Measurements from ENCODE around the gene SH2D4B. TPM values are rescaled to one million over a fixed set of nuclear protein-coding genes. Genes with fewer than 3 reads are reported as not detected.
"Not testable (repeated sequence)": the region's sequence is repeated elsewhere in the genome, so short reads cannot be mapped to it uniquely, and the experiment has no call there.

SH2D4B gene
- polyA plus RNA-seq, 1 experiment, result not detected

DNA sequence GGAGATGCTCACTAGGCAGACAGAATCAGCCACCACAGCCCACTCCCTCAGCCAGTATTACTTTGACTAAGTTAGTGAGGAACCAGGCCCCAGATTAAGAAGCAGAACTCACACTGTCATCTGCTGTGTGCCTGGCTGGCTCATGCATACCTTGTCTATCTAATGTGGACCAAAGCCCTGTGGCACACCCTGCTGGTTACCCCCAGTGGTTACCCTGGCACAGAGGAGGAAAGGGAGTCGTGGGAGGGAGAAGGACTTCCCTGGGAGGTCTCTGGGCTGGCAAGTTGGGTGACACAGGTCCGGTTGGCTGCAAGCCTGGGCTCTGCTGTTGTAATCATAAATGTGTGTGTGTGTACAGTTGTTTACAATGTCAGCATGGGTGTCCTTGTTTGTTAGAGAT, 7.5 kb upstream of the SH2D4B start:
- POLR2A ChIA-PET, result no interaction called here
- DNase-seq (ENCODE audit: low read depth), result no peak
- TF ChIP-seq, protein P1, sequence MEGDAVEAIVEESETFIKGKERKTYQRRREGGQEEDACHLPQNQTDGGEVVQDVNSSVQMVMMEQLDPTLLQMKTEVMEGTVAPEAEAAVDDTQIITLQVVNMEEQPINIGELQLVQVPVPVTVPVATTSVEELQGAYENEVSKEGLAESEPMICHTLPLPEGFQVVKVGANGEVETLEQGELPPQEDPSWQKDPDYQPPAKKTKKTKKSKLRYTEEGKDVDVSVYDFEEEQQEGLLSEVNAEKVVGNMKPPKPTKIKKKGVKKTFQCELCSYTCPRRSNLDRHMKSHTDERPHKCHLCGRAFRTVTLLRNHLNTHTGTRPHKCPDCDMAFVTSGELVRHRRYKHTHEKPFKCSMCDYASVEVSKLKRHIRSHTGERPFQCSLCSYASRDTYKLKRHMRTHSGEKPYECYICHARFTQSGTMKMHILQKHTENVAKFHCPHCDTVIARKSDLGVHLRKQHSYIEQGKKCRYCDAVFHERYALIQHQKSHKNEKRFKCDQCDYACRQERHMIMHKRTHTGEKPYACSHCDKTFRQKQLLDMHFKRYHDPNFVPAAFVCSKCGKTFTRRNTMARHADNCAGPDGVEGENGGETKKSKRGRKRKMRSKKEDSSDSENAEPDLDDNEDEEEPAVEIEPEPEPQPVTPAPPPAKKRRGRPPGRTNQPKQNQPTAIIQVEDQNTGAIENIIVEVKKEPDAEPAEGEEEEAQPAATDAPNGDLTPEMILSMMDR (IDR thresholded peaks at IDR 0.05; ENCODE audit: insufficient read depth, low read depth, low read length), result peak; percentile 29; the same call in 1 of the 2 replicates
- no peak overlapping the region for H3K4me3 ChIP-seq (ENCODE audit: low read depth, low read length)
- no peaks in the 10 kb centered on the region for H3K27me3 ChIP-seq (ENCODE audit: control insufficient read depth, insufficient read depth, low read length)
- H3K36me3 ChIP-seq (ENCODE audit: control insufficient read depth, insufficient read depth, low read length), result no peaks in the 10 kb centered on the region
- CTCF ChIA-PET, result no interaction called here

DNA sequence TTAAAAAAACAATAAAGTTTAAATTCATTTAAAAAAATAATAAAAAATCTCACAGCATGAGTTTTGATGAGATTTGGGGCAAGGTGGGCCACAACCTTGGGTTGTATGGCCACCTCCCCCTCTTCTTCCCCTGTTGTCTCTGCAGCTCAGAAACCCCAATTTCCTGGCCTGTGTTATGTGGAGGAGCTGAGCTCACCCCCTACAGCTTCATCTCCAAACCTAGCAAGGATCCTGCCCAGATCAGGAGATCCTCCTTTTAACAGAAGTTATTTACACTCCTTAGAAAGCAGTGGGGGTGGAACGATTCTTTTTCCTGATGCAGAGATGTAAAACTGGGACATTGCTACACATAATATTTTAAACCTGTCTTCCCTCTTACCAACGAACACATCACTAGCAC, 6.9 kb upstream of the SH2D4B start:
- ChIA-PET CTCF (interaction anchor here (1.4 kb wide), 1 partner anchor 87 kb away, joined by 3 read pairs; no protein-coding TSS in a partner anchor), POLR2A (no interaction called here)
- Histone ChIP-seq H3K27me3 (ENCODE audit: control insufficient read depth, insufficient read depth, low read length) (no peaks in the 10 kb centered on the region), H3K4me3 (ENCODE audit: low read depth, low read length) (no peak overlapping the region), H3K36me3 (ENCODE audit: control insufficient read depth, insufficient read depth, low read length) (no peaks in the 10 kb centered on the region)
- no peak for DNase-seq (ENCODE audit: low read depth)
- TF ChIP-seq, protein P1 (IDR thresholded peaks at IDR 0.05; ENCODE audit: insufficient read depth, low read depth, low read length), result no peak

DNA sequence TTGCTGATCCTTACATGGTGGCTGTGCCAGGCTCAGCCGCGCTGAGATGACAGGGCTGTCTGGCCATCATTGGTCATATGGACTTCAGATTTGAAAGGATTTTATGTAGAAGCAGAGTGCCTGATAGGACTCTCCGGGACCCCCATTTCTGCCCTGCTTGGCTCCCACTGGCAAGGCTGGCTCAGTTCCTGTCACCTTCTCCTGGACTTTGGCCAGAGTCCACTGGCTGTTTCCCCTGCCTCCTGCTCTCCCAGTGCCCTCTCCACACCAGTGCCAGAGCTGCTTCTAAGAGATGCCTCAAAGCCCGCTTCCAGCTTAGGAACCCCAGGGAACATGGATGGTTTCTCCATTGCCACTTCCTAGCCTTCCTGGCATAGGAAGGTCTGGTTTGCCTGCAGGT, 5.1 kb upstream of the SH2D4B start:
- Histone ChIP-seq H3K36me3 (ENCODE audit: control insufficient read depth, insufficient read depth, low read length) (no peaks in the 10 kb centered on the region), H3K4me3 (ENCODE audit: low read depth, low read length) (no peak overlapping the region), H3K27me3 (ENCODE audit: control insufficient read depth, insufficient read depth, low read length) (no peaks in the 10 kb centered on the region; the same call in 1 of the 2 replicates)
- ChIA-PET CTCF (no interaction called here), POLR2A (no interaction called here)
- TF ChIP-seq, protein P1 (IDR thresholded peaks at IDR 0.05; ENCODE audit: insufficient read depth, low read depth, low read length), result no peak
- no peak for DNase-seq (ENCODE audit: low read depth)

DNA sequence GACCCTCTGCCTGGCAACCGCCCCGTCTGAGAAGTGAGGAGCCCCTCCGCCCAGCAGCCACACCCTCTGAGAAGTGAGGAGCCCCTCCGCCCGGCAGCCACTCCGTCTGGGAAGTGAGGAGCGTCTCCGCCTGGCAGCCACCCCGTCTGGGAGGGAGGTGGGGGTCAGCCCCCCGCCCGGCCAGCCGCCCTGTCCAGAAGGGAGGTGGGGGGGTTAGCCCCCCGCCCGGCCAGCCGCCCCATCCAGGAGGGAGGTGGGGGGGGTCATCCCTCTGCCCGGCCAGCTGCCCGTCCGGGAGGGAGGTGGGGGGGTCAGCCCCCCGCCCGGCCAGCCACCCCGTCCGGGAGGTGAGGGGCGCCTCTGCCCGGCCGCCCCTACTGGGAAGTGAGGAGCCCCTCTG, 3.6 kb upstream of the SH2D4B start:
- POLR2A ChIA-PET; DNase-seq (ENCODE audit: low read depth); H3K27me3 ChIP-seq (ENCODE audit: control insufficient read depth, insufficient read depth, low read length); H3K36me3 ChIP-seq (ENCODE audit: control insufficient read depth, insufficient read depth, low read length); H3K4me3 ChIP-seq (ENCODE audit: low read depth, low read length); CTCF ChIA-PET: not testable (repeated sequence)

DNA sequence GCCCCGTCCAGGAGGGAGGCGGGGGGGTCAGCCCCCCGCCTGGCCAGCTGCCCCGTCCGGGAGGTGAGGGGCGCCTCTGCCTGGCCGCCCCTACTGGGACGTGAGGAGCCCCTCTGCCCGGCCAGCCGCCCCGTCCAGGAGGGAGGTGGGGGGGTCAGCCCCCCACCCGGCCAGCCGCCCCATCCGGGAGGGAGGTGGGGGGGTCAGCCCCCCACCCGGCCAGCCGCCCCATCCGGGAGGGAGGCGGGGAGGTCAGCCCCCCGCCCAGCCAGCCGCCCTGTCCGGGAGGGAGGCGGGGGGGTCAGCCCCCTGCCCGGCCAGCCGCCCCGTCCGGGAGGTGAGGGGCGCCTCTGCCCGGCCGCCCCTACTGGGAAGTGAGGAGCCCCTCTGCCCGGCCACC, 3.1 kb upstream of the SH2D4B start:
- H3K27me3 ChIP-seq (ENCODE audit: control insufficient read depth, insufficient read depth, low read length); H3K4me3 ChIP-seq (ENCODE audit: low read depth, low read length); H3K36me3 ChIP-seq (ENCODE audit: control insufficient read depth, insufficient read depth, low read length); POLR2A ChIA-PET; CTCF ChIA-PET; DNase-seq (ENCODE audit: low read depth): not testable (repeated sequence)

DNA sequence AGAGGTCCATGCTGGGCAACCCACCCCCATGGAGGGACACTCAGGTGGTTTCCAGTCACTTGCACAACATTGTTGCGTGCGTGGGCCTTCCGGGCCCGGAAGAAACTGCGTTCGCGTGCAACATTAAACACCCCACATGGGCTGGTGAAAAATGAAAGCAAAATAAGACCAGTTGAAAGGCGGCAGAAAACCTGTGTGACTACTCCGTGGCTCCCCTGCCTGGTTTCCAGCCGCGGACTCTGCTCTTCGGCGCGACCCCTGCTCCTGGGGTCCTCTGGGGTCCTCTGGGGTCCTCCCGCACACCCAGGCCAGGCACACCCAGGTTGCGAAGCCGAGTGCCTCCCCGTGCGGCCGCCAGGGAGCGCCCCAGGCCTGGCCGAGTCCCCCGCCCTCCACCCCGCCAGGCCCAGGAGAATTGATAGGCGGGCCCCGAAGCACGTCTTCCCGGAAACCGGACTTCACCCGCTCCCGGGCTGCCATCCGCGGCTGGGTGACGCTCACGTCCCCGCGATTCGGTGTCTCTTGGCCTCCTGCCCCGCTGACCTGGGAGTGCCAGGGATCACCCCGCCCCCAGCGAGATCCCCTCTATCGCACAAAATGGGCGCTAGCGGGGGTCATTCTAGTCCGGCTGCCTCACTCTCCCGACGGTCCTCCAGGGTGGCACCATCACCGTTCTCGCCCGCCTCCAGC, 1.9 kb upstream of the SH2D4B start:
- TF ChIP-seq, protein P1 (IDR thresholded peaks at IDR 0.05; ENCODE audit: insufficient read depth, low read depth, low read length), result peak; percentile 40
- POLR2A ChIA-PET, result no interaction called here
- no peaks in the 10 kb centered on the region for H3K36me3 ChIP-seq (ENCODE audit: control insufficient read depth, insufficient read depth, low read length)
- H3K4me3 ChIP-seq (ENCODE audit: low read depth, low read length), result no peak overlapping the region; the same call in 1 of the 2 replicates
- CTCF ChIA-PET, result interaction anchor here (1.4 kb wide), 1 partner anchor 91 kb away, joined by 6 read pairs; no protein-coding TSS in a partner anchor
- no peaks in the 10 kb centered on the region; the same call in 1 of the 2 replicates for H3K27me3 ChIP-seq (ENCODE audit: control insufficient read depth, insufficient read depth, low read length)
- DNase-seq (ENCODE audit: low read depth), result no peak

Measured in BJ (cell line).